Heart left ventricle (tissue), 16 donors: Measurements from ENCODE around the gene CCL23. TPM values are rescaled to one million over a fixed set of nuclear protein-coding genes. Genes with fewer than 3 reads are reported as not detected.

ENCODE experiments used
- ATAC-seq, 4 donors: fragments of 200-7000 bp; cut with Tn5 transposase; one replicate each; pipeline ENCODE4 v1.9.1; 2020 to 2022; ENCODE audit warnings: moderate library complexity in 4 of 4, mild to moderate bottlenecking in 3 of 4, moderate number of reproducible peaks in 1 of 4
- DNase-seq, 5 donors: peaks; one replicate each; pipeline ENCODE4 v3.0.0-alpha.2; 2020
- H3K27ac ChIP-seq, 12 donors: fragments of 200-600 bp; sonication (generic) in 4 of 12; one replicate each; pipeline versions ENCODE4 v1.5.0 to v1.8.0; 2016 to 2022; ENCODE audit warnings: mild to moderate bottlenecking in 2 of 12
- H3K27me3 ChIP-seq, 9 donors: fragments of 200-600 bp; sonication (generic) in 2 of 9; one replicate each; pipeline versions ENCODE4 v1.5.1 to v1.8.0; 2016 to 2022; ENCODE audit warnings: mild to moderate bottlenecking in 3 of 9
- H3K36me3 ChIP-seq, 9 donors: fragments of 200-600 bp; sonication (generic) in 2 of 9; one replicate each; pipeline versions ENCODE4 v1.5.0 to v1.8.0; 2018 to 2022; ENCODE audit warnings: mild to moderate bottlenecking in 2 of 9
- H3K4me1 ChIP-seq, 12 donors: fragments of 200-600 bp; sonication (generic) in 4 of 12; one replicate each; pipeline versions ENCODE4 v1.5.0 to v1.8.0; 2016 to 2022; ENCODE audit warnings: mild to moderate bottlenecking in 3 of 12
- H3K4me3 ChIP-seq, 12 donors: fragments of 200-600 bp; sonication (generic) in 4 of 12; one replicate each; pipeline versions ENCODE4 v1.5.0 to v1.8.0; 2017 to 2022; ENCODE audit warnings: mild to moderate bottlenecking in 9 of 12, moderate library complexity in 4 of 12
- H3K9me3 ChIP-seq, 12 donors: fragments of 200-600 bp; sonication (generic) in 4 of 12; one replicate each; pipeline versions ENCODE4 v1.5.0 to v1.8.0; 2016 to 2022; ENCODE audit warnings: mild to moderate bottlenecking in 1 of 12
- POLR2A ChIP-seq, 2 donors: fragments of 450-650 bp; IDR thresholded peaks; one replicate each; pipeline ENCODE4 v1.6.1; 2017; ENCODE audit warnings: antibody characterized with exemption in 2 of 2, mild to moderate bottlenecking in 2 of 2, moderate library complexity in 2 of 2
- WGBS, 4 donors: extraction: QIAGEN DNeasy Blood & Tissue Kit in 2 of 4; methylation state at CpG; one replicate each; pipeline versions ENCODE4 v1.1.5 to v1.1.7; 2013 to 2018; 5-methylcytosine and 5-hydroxymethylcytosine counted together
- intact Hi-C, 10 donors: fragments of 100-400 bp; cut with DNase I; formaldehyde crosslinking; loops; one replicate each; pipeline versions ENCODE4 v1.11.1 to v1.14.2; 2022
- polyA plus RNA-seq, 2 donors: library from polyadenylated mRNA; stranded (reverse); fragments of 200-250 nt; gene quantifications; one replicate each; pipeline ENCODE4 v1.2.3, GENCODE V29; 2013
- total RNA-seq, 9 donors: library from RNA; depleted of rRNA in 2 of 9; stranded (reverse); fragments of >200 nt in 2 of 9; fragmentation: NEBNext Ultra II Directional in 3 of 9; extraction: Animal tissue kit (Norgen Biotek cat#: 25700) in 3 of 9; gene quantifications; one replicate each; pipeline versions ENCODE4 v1.1.0 to v1.2.4, GENCODE V29; 2016 to 2023
- TF ChIP-seq, protein P1 (sequence below), 12 donors: fragments of 200-600 bp; sonication (generic) in 4 of 12; IDR thresholded peaks; one replicate each; pipeline versions ENCODE4 v1.5.0 to v1.8.0; 2018 to 2022; ENCODE audit warnings: antibody characterized with exemption in 12 of 12, mild to moderate bottlenecking in 5 of 12
- donor health status: ischemic (EF 13 %, LVEDD 7.1; RV severe dilation, severe dysfunction).
- donor health status: healthy with polysubstance abuse.
- donor health status: DM: no; HTN: yes; CAD: no.
- donor health status: DM: no; HTN: no; CAD: no.
- donor health status: ischemic (EF 25% LVEDD 6.9; RV normal size, moderate dysfunction).
- donor health status: ischemic (EF 25% LVEDD 5.7; RV mildly dilated, moderate dysfunction).
- donor health status: healthy.
- donor health status: DM: yes; HTN: yes; CAD: no.
- donor health status: ischemic (EF 35%, LVEDD 5.7; RV mildly dilated, moderate dysfunction).
- donor health status: nonischemic (EF 11% LVEDD 7.7; RV severe dilation, severe dysfunction).
- donor health status: DM: yes; HTN: yes; CAD: no.
- donor health status: PGD.
- donor health status: ischemic (EF 29% LVEDD 5.4; RV normal size, mild dysfunction).
- donor health status: nonischemic (EF 23%, LVEDD 6.1; RV moderate dilation, normal function).

The CCL23 gene
- total and polyA plus RNA-seq, 11 donors: 0.42 to 5.2 TPM; not detected in 9

DNA sequence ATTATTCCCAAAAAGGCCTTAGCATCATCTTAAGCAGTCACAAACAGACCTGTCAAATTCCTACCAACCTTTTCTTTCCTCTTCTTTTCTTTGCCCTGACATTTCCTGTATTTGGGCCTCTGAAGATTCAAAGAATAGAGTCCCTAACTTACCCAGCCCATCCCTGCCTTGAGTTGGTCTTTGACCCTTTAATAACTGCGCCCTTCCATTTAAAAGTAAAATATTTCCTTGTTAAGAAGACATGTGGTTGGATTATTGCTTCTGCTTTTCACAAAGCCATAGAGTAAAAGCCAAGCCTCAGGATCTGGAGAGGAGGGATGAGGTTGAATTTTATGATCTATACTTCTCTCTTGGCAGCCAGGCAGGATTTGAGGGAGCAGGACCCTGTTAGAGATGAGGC lies 13.2 kb upstream of the CCL23 start:
- 83 to 97% (median 96%) methylated on average over 1 of the region's 1 CpG for WGBS, 4 donors
- TF ChIP-seq, protein P1, sequence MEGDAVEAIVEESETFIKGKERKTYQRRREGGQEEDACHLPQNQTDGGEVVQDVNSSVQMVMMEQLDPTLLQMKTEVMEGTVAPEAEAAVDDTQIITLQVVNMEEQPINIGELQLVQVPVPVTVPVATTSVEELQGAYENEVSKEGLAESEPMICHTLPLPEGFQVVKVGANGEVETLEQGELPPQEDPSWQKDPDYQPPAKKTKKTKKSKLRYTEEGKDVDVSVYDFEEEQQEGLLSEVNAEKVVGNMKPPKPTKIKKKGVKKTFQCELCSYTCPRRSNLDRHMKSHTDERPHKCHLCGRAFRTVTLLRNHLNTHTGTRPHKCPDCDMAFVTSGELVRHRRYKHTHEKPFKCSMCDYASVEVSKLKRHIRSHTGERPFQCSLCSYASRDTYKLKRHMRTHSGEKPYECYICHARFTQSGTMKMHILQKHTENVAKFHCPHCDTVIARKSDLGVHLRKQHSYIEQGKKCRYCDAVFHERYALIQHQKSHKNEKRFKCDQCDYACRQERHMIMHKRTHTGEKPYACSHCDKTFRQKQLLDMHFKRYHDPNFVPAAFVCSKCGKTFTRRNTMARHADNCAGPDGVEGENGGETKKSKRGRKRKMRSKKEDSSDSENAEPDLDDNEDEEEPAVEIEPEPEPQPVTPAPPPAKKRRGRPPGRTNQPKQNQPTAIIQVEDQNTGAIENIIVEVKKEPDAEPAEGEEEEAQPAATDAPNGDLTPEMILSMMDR (IDR thresholded peaks at IDR 0.05): no peak
- no peak for TF ChIP-seq POLR2A (IDR thresholded peaks at IDR 0.05)
- ATAC-seq (no peak), DNase-seq (no peak)
- H3K27me3 ChIP-seq: peaks cover 0 to 9% (median 0%) of the 10 kb centered on the region in 9 donors
- no peak overlapping the region for H3K4me3 ChIP-seq
- no peaks in the 10 kb centered on the region for H3K36me3 ChIP-seq
- no peaks in the 10 kb centered on the region for H3K9me3 ChIP-seq
- intact Hi-C loops: no loop called here
- no peak overlapping the region for H3K27ac ChIP-seq
- peaks cover 0 to 15% (median 0%) of the 10 kb centered on the region in 12 donors for H3K4me1 ChIP-seq

DNA sequence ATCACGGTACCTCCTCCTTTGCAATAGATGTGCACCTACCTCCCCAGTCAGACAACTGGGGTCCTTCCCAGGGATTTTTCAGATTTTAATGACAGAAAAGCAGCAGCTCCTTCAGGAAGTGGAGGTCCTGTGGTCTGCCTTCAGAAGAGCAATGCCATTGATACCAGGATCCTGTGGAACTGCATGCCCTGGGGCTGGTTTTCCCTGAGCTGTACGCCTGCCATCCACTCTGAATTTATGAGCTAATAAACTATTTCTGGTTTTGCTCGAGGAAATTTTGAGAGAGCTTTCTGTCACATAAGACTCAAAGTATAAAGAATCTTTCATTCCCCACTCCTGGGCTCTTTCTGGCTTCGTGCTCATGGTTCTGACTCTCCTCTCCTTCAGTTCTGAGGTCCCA lies 10.0 kb upstream of the CCL23 start:
- ATAC-seq: no peak

DNA sequence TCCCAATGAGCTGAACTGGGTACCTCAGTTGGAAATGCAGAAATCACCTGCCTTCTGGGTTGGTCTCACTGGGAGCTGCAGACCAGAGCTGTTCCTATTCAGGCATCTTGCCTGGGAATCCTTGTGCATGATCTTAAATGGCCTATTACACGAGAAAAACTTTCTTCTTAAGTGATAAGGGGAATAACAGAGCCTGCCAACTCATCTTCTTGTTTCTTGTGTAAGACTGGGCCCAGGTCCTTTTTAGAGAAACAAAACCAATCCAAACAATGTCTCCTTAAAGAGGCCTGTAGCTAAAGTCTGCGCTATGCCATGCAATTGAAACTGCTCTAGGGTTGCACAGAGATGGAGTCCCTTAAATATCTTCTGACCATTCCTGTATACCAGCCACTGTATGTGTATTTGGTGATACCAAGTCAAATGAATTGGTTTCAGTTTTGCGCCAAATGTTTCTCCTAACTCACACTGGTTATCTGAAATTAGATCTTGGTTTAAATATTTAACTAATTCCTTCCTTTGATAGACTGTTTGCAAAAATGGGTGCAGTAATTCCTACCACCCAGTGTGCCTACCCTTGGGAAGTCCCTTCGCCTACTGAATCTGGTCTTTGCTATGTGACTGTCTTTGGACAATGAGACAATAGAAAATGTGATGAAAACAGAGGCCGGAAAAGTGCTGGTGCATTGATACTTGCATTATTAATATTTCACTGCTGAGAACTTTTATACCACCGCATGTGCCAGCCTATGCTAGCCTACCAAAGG lies 6.5 kb upstream of the CCL23 start:
- no peaks in the 10 kb centered on the region for H3K4me1 ChIP-seq
- peaks cover 0 to 16% (median 0%) of the 10 kb centered on the region in 9 donors for H3K27me3 ChIP-seq
- H3K9me3 ChIP-seq: peaks cover 0 to 4% (median 0%) of the 10 kb centered on the region in 12 donors
- no peaks in the 10 kb centered on the region for H3K36me3 ChIP-seq
- no peak overlapping the region for H3K4me3 ChIP-seq
- 83 to 93% (median 88%) methylated on average over 6 of the region's 6 CpGs for WGBS, 4 donors
- DNase-seq (no peak), ATAC-seq (no peak)
- H3K27ac ChIP-seq: no peak overlapping the region
- intact Hi-C loops: loop anchor here in 1 of 10 donors (5.0 kb wide), 1 partner anchor 48 kb away; no protein-coding TSS in a partner anchor
- TF ChIP-seq POLR2A (IDR thresholded peaks at IDR 0.05): no peak
- TF ChIP-seq, protein P1 (IDR thresholded peaks at IDR 0.05): no peak

More for the DNA sequence above, 10.0 kb upstream of the CCL23 start:
- intact Hi-C loops: no loop called here
- Histone ChIP-seq H3K36me3 (no peaks in the 10 kb centered on the region), H3K4me3 (no peak overlapping the region), H3K27ac (no peak overlapping the region), H3K27me3 (peaks cover 0 to 16% (median 0%) of the 10 kb centered on the region in 9 donors), H3K4me1 (no peaks in the 10 kb centered on the region), H3K9me3 (peaks cover 0 to 2% (median 0%) of the 10 kb centered on the region in 12 donors)
- WGBS, 4 donors: 49 to 80% (median 67%) methylated on average over 4 of the region's 4 CpGs
- DNase-seq: no peak
- TF ChIP-seq, protein P1 (IDR thresholded peaks at IDR 0.05): no peak
- TF ChIP-seq POLR2A (IDR thresholded peaks at IDR 0.05): no peak

DNA sequence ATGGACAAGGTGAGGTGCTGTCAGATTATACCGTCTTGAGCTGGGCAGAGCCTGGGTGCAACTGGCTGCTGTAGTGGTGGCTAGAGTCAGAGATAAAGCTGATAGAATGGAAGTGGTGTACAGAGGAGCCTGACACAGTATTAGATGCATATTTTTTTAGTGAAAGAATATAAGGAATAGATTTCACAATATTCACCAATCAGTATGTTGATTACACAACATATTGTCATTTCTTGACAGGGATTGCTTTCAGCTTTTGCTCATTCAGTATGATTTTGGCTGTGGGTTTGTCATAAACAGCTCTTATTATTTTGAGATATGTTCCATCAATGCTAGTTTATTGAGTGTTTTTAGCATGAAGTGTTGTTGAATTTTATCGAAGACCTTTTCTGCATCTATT lies 1.7 kb upstream of the CCL23 start:
- Histone ChIP-seq H3K27ac (no peak overlapping the region), H3K4me3 (no peak overlapping the region), H3K4me1 (peaks cover 0 to 13% (median 0%) of the 10 kb centered on the region in 12 donors), H3K36me3 (no peaks in the 10 kb centered on the region), H3K27me3 (peaks cover 0 to 8% (median 0%) of the 10 kb centered on the region in 9 donors), H3K9me3 (peaks cover 0 to 5% (median 0%) of the 10 kb centered on the region in 12 donors)
- 87 to 91% (median 89%) methylated on average over 2 of the region's 2 CpGs for WGBS, 4 donors
- TF ChIP-seq POLR2A (IDR thresholded peaks at IDR 0.05): no peak
- TF ChIP-seq, protein P1 (IDR thresholded peaks at IDR 0.05): no peak
- intact Hi-C loops: no loop called here
- no peak for ATAC-seq
- no peak for DNase-seq
